Stomach (tissue), 9 donors: ENCODE results near the gene NUCKS1. TPM values are rescaled to one million over a fixed set of nuclear protein-coding genes. Genes with fewer than 3 reads are reported as not detected.
A peak's percentile ranks its signal among the peaks of the same experiment; 100 is the strongest.

Source experiments
- DNase-seq, 2 donors: peaks; one replicate each; pipeline versions ENCODE4 v3.0.0 to v3.0.0-alpha.2; 2013 to 2019
- H3K27ac ChIP-seq, 5 donors: fragments of 200-600 bp in 4 of 5; sonication (generic) in 4 of 5; one replicate each; pipeline ENCODE4 v1.5.1; 2013 to 2019; ENCODE audit warnings: mild to moderate bottlenecking in 1 of 5, moderate library complexity in 1 of 5
- H3K27me3 ChIP-seq, 3 donors: fragments of 200-600 bp; sonication (generic); one replicate each; pipeline ENCODE4 v1.5.1; 2017 to 2019; ENCODE audit warnings: mixed run types in 1 of 3
- H3K36me3 ChIP-seq, 4 donors: fragments of 200-600 bp; sonication (generic); 1 replicate in 3 of 4; 2 replicates in 1 of 4; pipeline ENCODE4 v1.5.1; 2016 to 2019
- H3K4me1 ChIP-seq, 4 donors: fragments of 200-600 bp; sonication (generic); one replicate each; pipeline ENCODE4 v1.5.1; 2016 to 2019
- H3K4me3 ChIP-seq, 4 donors: fragments of 200-600 bp; sonication (generic) in 3 of 4; one replicate each; pipeline ENCODE4 v1.5.1; 2016 to 2019; ENCODE audit warnings: mild to moderate bottlenecking in 1 of 4
- H3K9me3 ChIP-seq, 4 donors: fragments of 200-600 bp; sonication (generic); one replicate each; pipeline ENCODE4 v1.5.1; 2016 to 2019
- EP300 ChIP-seq: sonication (generic); formaldehyde crosslinking; IDR thresholded peaks from one replicate; pipeline ENCODE4 v1.6.1; 2017; ENCODE audit warnings: antibody characterized with exemption
- POLR2A ChIP-seq, 4 donors: fragments of 450-650 bp; IDR thresholded peaks; one replicate each; pipeline ENCODE4 v1.6.1; 2016; ENCODE audit warnings: antibody characterized with exemption in 4 of 4, control low read depth in 2 of 4, mild to moderate bottlenecking in 1 of 4, moderate library complexity in 1 of 4
- POLR2AphosphoS5 ChIP-seq, 3 donors: sonication (generic); formaldehyde crosslinking; IDR thresholded peaks; one replicate each; pipeline ENCODE4 v1.6.1; 2016; ENCODE audit warnings: antibody characterized with exemption in 3 of 3
- WGBS, 5 donors: extraction: QIAGEN DNeasy Blood & Tissue Kit in 3 of 5; methylation state at CpG; one replicate each; pipeline versions ENCODE4 v1.1.5 to v1.1.7; 2013 to 2018; 5-methylcytosine and 5-hydroxymethylcytosine counted together
- intact Hi-C: fragments of 100-400 bp; cut with DNase I; formaldehyde crosslinking; loops from one replicate; pipeline ENCODE4 v1.15.1; 2023; ENCODE audit warnings: low total_unique reads
- polyA plus RNA-seq, 3 donors: library from polyadenylated mRNA; stranded (reverse); fragments of 200-250 nt; gene quantifications; one replicate each; pipeline ENCODE4 v1.2.3, GENCODE V29; 2013
- total RNA-seq, 5 donors: library from RNA; depleted of rRNA; stranded (reverse); fragments of >200 nt; gene quantifications; one replicate each; pipeline versions ENCODE4 v1.1.0 to v1.2.3, GENCODE V29; 2014 to 2016
- TF ChIP-seq, protein P1 (sequence below), 7 experiments: fragments of 450-650 bp in 4 of 7; fragments of 200-600 bp in 3 of 7; sonication (generic) in 3 of 7; IDR thresholded peaks; one replicate each; pipeline ENCODE4 v1.5.1; 2016 to 2019; ENCODE audit warnings: antibody characterized with exemption in 7 of 7, control low read depth in 2 of 7, mild to moderate bottlenecking in 1 of 7
- donor health status: healthy with polysubstance abuse.
- donor health status: Bipolar disorder and iron deficiency.
- donor health status: healthy.

NUCKS1 gene
- total and polyA plus RNA-seq, 8 donors, result 28.0 to 330 (median 44.0) TPM

DNA sequence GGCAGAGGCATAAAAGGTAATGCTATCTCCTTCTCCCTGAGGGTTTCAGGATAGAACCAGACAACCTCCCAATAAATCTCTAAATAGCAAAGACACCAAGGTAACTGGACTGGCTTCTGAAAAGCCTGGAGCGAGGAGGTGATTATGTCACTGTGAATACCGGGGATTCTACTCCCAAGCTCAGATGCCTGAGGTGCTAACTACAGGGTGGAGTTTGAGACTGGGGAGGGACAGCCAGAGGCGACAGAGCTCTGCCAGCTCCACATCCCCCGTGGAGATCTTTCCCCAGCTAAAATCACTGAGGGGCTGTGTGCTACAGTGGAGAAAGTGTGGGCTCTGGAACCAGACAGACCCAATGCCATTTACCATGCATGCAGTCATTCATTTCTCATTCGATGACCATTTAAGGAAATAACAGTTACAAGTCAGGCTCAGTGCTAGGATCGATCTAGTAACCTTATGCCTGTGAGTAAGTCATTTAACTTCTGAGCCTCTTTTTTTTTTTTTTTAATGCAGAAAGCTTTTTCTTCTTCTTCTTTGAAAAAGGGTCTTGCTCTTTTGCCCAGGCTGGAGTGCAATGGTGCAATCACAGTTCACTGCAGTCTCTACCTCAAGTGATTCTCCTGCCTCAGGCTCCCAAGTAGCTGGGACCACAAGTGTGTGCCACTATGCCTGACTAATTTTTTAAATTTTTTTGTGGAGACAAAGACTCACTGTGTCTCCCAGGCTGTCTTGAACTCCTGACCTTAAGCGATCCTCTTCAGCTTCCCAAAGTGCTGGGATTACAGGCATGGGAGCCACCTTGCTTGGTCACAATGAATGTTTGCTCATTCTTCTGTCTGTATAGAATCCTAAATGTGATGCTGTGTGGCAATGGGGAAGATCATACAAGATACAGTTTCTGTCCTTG is 61.6 kb downstream of the NUCKS1 start:
- no peak for DNase-seq
- Histone ChIP-seq H3K4me1 (no peaks in the 10 kb centered on the region), H3K27me3 (no peaks in the 10 kb centered on the region), H3K4me3 (no peak overlapping the region), H3K9me3 (no peaks in the 10 kb centered on the region), H3K36me3 (no peaks in the 10 kb centered on the region), H3K27ac (no peak overlapping the region)
- 73 to 79% (median 75%) methylated on average over 7 of the region's 7 CpGs for WGBS, 5 donors
- intact Hi-C loops, result no loop called here
- TF ChIP-seq EP300 (no peak), POLR2A (IDR thresholded peaks at IDR 0.05) (no peak), POLR2AphosphoS5 (IDR thresholded peaks at IDR 0.05) (no peak)
- TF ChIP-seq, protein P1, sequence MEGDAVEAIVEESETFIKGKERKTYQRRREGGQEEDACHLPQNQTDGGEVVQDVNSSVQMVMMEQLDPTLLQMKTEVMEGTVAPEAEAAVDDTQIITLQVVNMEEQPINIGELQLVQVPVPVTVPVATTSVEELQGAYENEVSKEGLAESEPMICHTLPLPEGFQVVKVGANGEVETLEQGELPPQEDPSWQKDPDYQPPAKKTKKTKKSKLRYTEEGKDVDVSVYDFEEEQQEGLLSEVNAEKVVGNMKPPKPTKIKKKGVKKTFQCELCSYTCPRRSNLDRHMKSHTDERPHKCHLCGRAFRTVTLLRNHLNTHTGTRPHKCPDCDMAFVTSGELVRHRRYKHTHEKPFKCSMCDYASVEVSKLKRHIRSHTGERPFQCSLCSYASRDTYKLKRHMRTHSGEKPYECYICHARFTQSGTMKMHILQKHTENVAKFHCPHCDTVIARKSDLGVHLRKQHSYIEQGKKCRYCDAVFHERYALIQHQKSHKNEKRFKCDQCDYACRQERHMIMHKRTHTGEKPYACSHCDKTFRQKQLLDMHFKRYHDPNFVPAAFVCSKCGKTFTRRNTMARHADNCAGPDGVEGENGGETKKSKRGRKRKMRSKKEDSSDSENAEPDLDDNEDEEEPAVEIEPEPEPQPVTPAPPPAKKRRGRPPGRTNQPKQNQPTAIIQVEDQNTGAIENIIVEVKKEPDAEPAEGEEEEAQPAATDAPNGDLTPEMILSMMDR (IDR thresholded peaks at IDR 0.05), result no peak

DNA sequence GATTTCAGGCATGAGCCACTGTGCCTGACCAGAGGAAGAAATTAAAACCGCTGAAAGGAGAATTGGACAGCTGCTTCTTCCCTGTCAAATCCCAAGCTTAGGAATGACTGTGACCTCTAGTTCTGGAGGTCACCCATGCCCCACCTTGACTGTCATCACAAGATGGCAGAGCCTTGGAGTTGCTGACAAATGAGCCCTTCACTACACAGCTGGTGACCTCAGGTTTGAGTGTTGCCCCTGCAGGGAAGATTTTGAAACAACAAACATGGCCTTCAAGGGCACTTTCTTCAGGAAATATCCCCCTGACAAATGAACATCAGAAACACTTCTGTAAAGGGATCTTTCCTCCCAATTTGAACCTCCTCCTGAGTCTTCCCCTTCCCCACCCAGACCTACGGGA is 62.7 kb downstream of the NUCKS1 start:
- intact Hi-C loops, result no loop called here
- no peak for DNase-seq
- no peak overlapping the region for H3K27ac ChIP-seq
- no peaks in the 10 kb centered on the region for H3K36me3 ChIP-seq
- no peaks in the 10 kb centered on the region for H3K4me1 ChIP-seq
- WGBS, 5 donors, result 63 to 86% (median 81%) methylated on average over 2 of the region's 2 CpGs
- TF ChIP-seq POLR2AphosphoS5 (IDR thresholded peaks at IDR 0.05) (no peak), POLR2A (IDR thresholded peaks at IDR 0.05) (no peak), EP300 (no peak)
- H3K4me3 ChIP-seq, result no peak overlapping the region
- H3K27me3 ChIP-seq, result no peaks in the 10 kb centered on the region
- no peaks in the 10 kb centered on the region for H3K9me3 ChIP-seq

DNA sequence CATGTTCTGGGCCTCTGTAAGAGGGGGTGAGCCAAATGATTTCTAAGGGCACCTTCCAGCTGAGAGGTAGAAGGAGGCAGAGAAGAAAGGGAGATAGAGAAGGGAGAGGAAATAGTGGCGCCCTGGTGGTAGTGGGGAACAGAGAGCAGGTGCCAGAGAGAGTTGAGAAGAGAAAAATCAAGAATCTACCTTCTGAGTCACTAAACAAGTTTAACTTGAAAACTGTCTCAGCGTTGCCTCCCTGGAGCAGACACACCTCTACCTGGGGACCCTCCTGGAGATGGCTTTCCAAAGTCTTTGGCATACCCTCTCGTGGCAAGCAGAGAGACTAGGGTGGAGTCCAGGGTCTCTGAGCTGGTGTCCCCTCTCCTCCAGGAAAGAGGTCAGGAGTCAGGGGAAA is 68.6 kb downstream of the NUCKS1 start:
- Histone ChIP-seq H3K4me3 (no peak overlapping the region), H3K27me3 (peaks cover 0 to 8% (median 0%) of the 10 kb centered on the region in 3 donors), H3K36me3 (no peaks in the 10 kb centered on the region), H3K27ac (no peak overlapping the region), H3K4me1 (peaks cover 18 to 41% (median 30%) of the 10 kb centered on the region in 4 donors), H3K9me3 (no peaks in the 10 kb centered on the region)
- 69 to 80% (median 73%) methylated on average over 3 of the region's 3 CpGs for WGBS, 5 donors
- DNase-seq, result no peak
- TF ChIP-seq POLR2AphosphoS5 (IDR thresholded peaks at IDR 0.05), result no peak
- no peak for TF ChIP-seq POLR2A (IDR thresholded peaks at IDR 0.05)
- TF ChIP-seq, protein P1 (IDR thresholded peaks at IDR 0.05), result no peak
- TF ChIP-seq EP300, result no peak
- intact Hi-C loops, result no loop called here

DNA sequence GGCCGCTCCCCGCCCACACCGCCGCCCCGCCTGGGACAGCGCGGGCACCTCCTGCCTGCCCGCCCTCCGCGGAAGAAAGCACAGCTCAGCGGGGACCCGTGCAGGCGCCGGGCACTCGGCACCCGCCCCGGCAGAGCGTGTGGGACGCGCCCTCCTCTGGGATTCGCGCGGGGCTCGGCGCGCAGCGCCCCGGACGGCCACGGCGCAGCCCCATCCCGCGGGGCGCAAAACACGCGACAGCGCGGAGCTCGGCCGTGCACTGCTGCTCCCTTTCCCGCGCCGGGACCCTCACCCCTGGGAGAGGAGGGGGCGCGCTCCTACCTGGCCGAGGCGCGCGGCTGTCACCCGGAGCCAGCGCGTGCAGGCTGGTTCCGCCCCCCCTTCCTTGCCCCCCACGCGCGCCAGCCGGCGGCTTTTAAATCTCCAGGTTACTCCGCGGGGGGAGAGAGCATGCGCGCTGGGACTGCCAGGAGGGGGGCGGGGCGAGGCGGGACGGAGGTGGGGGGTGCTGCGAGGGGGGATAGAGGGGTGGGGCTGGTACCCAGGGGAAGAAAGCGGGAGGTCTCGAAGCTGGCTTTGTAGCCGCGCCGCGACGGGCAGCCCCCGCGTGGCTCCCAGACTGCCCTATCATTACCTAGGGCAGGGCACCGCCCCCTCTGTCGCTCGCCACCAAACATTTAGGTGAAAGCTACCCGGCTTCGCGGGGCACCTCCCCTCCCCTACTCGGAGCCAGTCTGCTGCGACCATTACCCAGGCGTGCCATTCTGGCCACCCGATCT is 69.7 kb downstream of the NUCKS1 start, which contains the start of gene SLC45A3:
SLC45A3 (minus strand) TSS at position 437 of the 779 bp plus-strand sequence. CDS start 15,853 bp downstream, outside the sequence.
- WGBS, 5 donors, result 1 to 4% (median 1%) methylated on average over 15 to 86 of the region's 86 CpGs
- peaks cover 25 to 52% (median 30%) of the 10 kb centered on the region in 4 donors for H3K4me1 ChIP-seq
- intact Hi-C loops, result no loop called here

More for the DNA sequence above, 69.7 kb downstream of the NUCKS1 start, which contains the start of gene SLC45A3:
- TF ChIP-seq POLR2A (IDR thresholded peaks at IDR 0.05), result no peak
- no peak for TF ChIP-seq EP300
- TF ChIP-seq, protein P1 (IDR thresholded peaks at IDR 0.05), result no peak
- no peak for TF ChIP-seq POLR2AphosphoS5 (IDR thresholded peaks at IDR 0.05)
- Histone ChIP-seq H3K27me3 (peaks cover 0 to 8% (median 0%) of the 10 kb centered on the region in 3 donors), H3K4me3 (peak within 1 kb of the TSS; percentile 65 to 75 (median 70)), H3K27ac (peak within 1 kb of the TSS; percentile 43 to 81 (median 63)), H3K9me3 (no peaks in the 10 kb centered on the region), H3K36me3 (no peaks in the 10 kb centered on the region)
- peak; percentile 49 to 71 for DNase-seq
